Mesenchymal stem cell (in vitro differentiated cells and primary cell): ENCODE measurements around the gene DPH7.
A peak's percentile ranks its signal among the peaks of the same experiment; 100 is the strongest.
"Not testable (repeated sequence)": the region's sequence is repeated elsewhere in the genome, so short reads cannot be mapped to it uniquely, and the experiment has no call there.

Experiments used
- DNase-seq: peaks from one replicate; pipeline ENCODE4 v3.0.0-alpha.2; 2013
- H2AFZ ChIP-seq: one replicate; pipeline ENCODE4 v1.6.1; 2013; ENCODE audit warnings: low read depth, mild to moderate bottlenecking, control low read depth, inconsistent platforms, low read length, moderate library complexity
- H2AK5ac ChIP-seq: 2 replicates; pipeline ENCODE4 v1.6.1; 2013; ENCODE audit warnings: low read length, moderate library complexity, mild to moderate bottlenecking, inconsistent platforms; ENCODE audit not compliant: severe bottlenecking
- H2BK120ac ChIP-seq: one replicate; pipeline ENCODE4 v1.6.1; 2013; ENCODE audit warnings: low read depth, mild to moderate bottlenecking, inconsistent platforms, low read length, moderate library complexity
- H2BK12ac ChIP-seq, 2 experiments: one replicate each; pipeline ENCODE4 v1.6.1; 2013; ENCODE audit warnings: inconsistent platforms in 2 of 2, low read length in 2 of 2, mild to moderate bottlenecking in 2 of 2, moderate library complexity in 2 of 2, control low read depth in 1 of 2
- H2BK15ac ChIP-seq: one replicate; pipeline ENCODE4 v1.6.1; 2013; ENCODE audit warnings: mild to moderate bottlenecking, low read depth, inconsistent platforms; ENCODE audit not compliant: poor library complexity, severe bottlenecking
- H2BK5ac ChIP-seq: 2 replicates; pipeline ENCODE4 v1.6.1; 2013; ENCODE audit warnings: low read depth, mild to moderate bottlenecking, low read length, control low read depth, inconsistent platforms; ENCODE audit not compliant: poor library complexity, severe bottlenecking
- H3K14ac ChIP-seq, 2 experiments: one replicate each; pipeline ENCODE4 v1.6.1; 2013; ENCODE audit warnings: inconsistent platforms in 2 of 2, low read length in 2 of 2, control low read depth in 1 of 2, mild to moderate bottlenecking in 1 of 2, moderate library complexity in 1 of 2
- H3K18ac ChIP-seq, 2 experiments: one replicate each; pipeline ENCODE4 v1.6.1; 2013; ENCODE audit warnings: inconsistent platforms in 2 of 2, low read length in 2 of 2, control low read depth in 1 of 2, low read depth in 1 of 2, mild to moderate bottlenecking in 1 of 2
- H3K23ac ChIP-seq, 2 experiments: one replicate each; pipeline ENCODE4 v1.6.1; 2013; ENCODE audit warnings: inconsistent platforms in 2 of 2, low read length in 2 of 2, mild to moderate bottlenecking in 2 of 2, moderate library complexity in 2 of 2, control low read depth in 1 of 2
- H3K27ac ChIP-seq: 2 replicates; pipeline ENCODE4 v1.5.1; 2013; ENCODE audit warnings: mild to moderate bottlenecking, moderate library complexity, low read length, control low read depth, inconsistent platforms; ENCODE audit not compliant: poor library complexity, severe bottlenecking
- H3K27me3 ChIP-seq, 2 experiments: 2 replicates each; pipeline versions ENCODE4 v1.6.1 to v1.7.0; 2013; ENCODE audit warnings: low read length in 2 of 2, mild to moderate bottlenecking in 2 of 2, moderate library complexity in 2 of 2, control low read depth in 1 of 2, inconsistent platforms in 1 of 2; ENCODE audit not compliant: control insufficient read depth in 1 of 2, insufficient read depth in 1 of 2
- H3K36me3 ChIP-seq, 2 experiments: 2 replicates each; pipeline versions ENCODE4 v1.6.1 to v1.7.0; 2013; ENCODE audit warnings: low read length in 2 of 2, control low read depth in 1 of 2, inconsistent platforms in 1 of 2, low read depth in 1 of 2, mild to moderate bottlenecking in 1 of 2; ENCODE audit not compliant: insufficient read depth in 2 of 2, control insufficient read depth in 1 of 2
- H3K4ac ChIP-seq, 2 experiments: one replicate each; pipeline ENCODE4 v1.6.1; 2013; ENCODE audit warnings: inconsistent platforms in 2 of 2, low read length in 2 of 2, mild to moderate bottlenecking in 2 of 2, moderate library complexity in 2 of 2, control low read depth in 1 of 2, low read depth in 1 of 2
- H3K4me1 ChIP-seq: 2 replicates; pipeline ENCODE4 v1.6.1; 2013; ENCODE audit warnings: low read depth, low read length, control low read depth; ENCODE audit not compliant: control insufficient read depth, insufficient read depth
- H3K4me2 ChIP-seq: 2 replicates; pipeline ENCODE4 v1.6.1; 2013; ENCODE audit warnings: low read length, mild to moderate bottlenecking, inconsistent platforms; ENCODE audit not compliant: poor library complexity, severe bottlenecking
- H3K4me3 ChIP-seq, 2 experiments: 2 replicates each; pipeline versions ENCODE4 v1.5.1 to v1.7.0; 2013; ENCODE audit warnings: low read length in 2 of 2, mild to moderate bottlenecking in 2 of 2, control low read depth in 1 of 2, low read depth in 1 of 2; ENCODE audit not compliant: insufficient read depth in 1 of 2
- H3K79me1 ChIP-seq: replicated peaks from 2 replicates; pipeline ENCODE4 v1.6.1; 2013; ENCODE audit warnings: mild to moderate bottlenecking, control low read depth, low read length, inconsistent platforms; ENCODE audit not compliant: poor library complexity, severe bottlenecking
- H3K9ac ChIP-seq: 2 replicates; pipeline ENCODE4 v1.7.0; 2013; ENCODE audit warnings: mild to moderate bottlenecking, low read length, moderate library complexity
- H3K9me3 ChIP-seq: 2 replicates; pipeline ENCODE4 v1.7.0; 2013; ENCODE audit warnings: mild to moderate bottlenecking, low read length; ENCODE audit not compliant: control insufficient read depth
- H4K8ac ChIP-seq: one replicate; pipeline ENCODE4 v1.6.1; 2013; ENCODE audit warnings: inconsistent platforms, mild to moderate bottlenecking, low read length, moderate library complexity
- H4K91ac ChIP-seq: one replicate; pipeline ENCODE4 v1.6.1; 2013; ENCODE audit warnings: mild to moderate bottlenecking, low read length, inconsistent platforms
- WGBS: methylation state at CpG from one replicate; pipeline ENCODE4 v1.1.7; 2013; ENCODE audit warnings: mixed read lengths; 5-methylcytosine and 5-hydroxymethylcytosine counted together

DPH7 gene

DNA sequence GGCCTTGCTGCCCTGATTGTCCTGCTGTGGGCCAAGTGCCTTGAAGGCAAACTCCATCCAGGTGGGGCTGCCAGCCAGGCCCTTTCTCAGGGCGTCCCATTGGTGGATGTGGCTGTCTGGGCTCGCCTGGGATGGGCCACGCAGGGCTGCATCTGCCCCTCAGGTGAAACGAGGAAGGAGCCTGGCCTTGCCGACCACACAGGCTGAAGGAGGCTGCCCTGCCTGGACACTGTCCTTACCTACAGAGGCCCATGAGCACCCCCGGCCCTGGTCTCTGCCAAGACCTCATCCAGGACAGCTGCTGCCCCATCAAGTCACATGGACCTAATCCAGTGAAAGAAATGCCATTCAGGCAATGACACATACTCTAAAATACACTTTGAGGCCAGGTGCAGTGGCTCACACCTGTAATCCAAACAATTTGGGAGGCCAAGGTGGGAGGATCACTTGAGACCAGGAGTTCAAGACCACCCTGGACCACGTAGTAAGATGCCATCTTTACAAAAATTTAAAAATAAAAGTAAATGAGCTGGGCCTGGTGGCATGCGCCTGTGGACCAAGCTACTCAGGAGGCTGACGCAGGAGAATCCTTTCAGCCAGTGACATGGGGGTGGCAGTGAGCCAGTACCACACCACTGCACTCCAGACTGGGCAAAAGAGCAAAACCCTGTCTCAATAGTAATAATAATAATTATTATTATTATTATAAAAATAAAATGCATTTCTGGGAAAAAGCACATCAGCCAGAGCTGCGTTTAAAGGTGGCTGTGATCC lies 62.4 kb downstream of the DPH7 start:
- peaks cover 8% of the 10 kb centered on the region for H3K4me1 ChIP-seq
- H3K4me2 ChIP-seq, result no peak overlapping the region
- no peak overlapping the region for H3K4me3 ChIP-seq
- 93% methylated on average over 10 of the region's 10 CpGs for WGBS
- no peaks in the 10 kb centered on the region for H3K9me3 ChIP-seq
- H3K36me3 ChIP-seq, result peaks cover 0 to 4% of the 10 kb centered on the region in 2 experiments
- no peak for DNase-seq
- no peak overlapping the region for H3K14ac ChIP-seq
- no peaks in the 10 kb centered on the region for H3K27me3 ChIP-seq
- H3K4ac ChIP-seq, result no peak overlapping the region
- H4K91ac ChIP-seq, result no peak overlapping the region
- H3K9ac ChIP-seq, result no peak overlapping the region
- H3K27ac ChIP-seq, result no peak overlapping the region
- no peak overlapping the region for H4K8ac ChIP-seq
- H2BK5ac ChIP-seq, result no peak overlapping the region
- H2AFZ ChIP-seq, result no peak overlapping the region
- no peak overlapping the region for H3K23ac ChIP-seq
- H2BK12ac ChIP-seq, result no peak overlapping the region
- no peak overlapping the region for H3K18ac ChIP-seq
- no peaks in the 10 kb centered on the region for H3K79me1 ChIP-seq
- H2BK120ac ChIP-seq, result no peak overlapping the region
- no peak overlapping the region for H2AK5ac ChIP-seq
- H2BK15ac ChIP-seq, result no peak overlapping the region

- Histone ChIP-seq H3K23ac (no peak overlapping the region), H2BK5ac (no peak overlapping the region), H2AK5ac (no peak overlapping the region), H4K8ac (no peak overlapping the region), H3K18ac (no peak overlapping the region), H3K4me3 (no peak overlapping the region), H3K9ac (no peak overlapping the region), H3K27ac (no peak overlapping the region), H3K27me3 (no peaks in the 10 kb centered on the region), H3K14ac (no peak overlapping the region), H2BK120ac (no peak overlapping the region), H3K9me3 (no peaks in the 10 kb centered on the region), H3K36me3 (no peaks in the 10 kb centered on the region), H2BK12ac (no peak overlapping the region), H2AFZ (no peak overlapping the region), H3K79me1 (no peaks in the 10 kb centered on the region), H4K91ac (no peak overlapping the region), H2BK15ac (no peak overlapping the region), H3K4ac (no peak overlapping the region), H3K4me2 (no peak overlapping the region), H3K4me1 (peaks cover 8% of the 10 kb centered on the region)
- WGBS, result 90% methylated on average over 17 of the region's 23 CpGs
- DNase-seq, result no peak
These were observed 63.4 kb downstream of the DPH7 start for GRCh38 chr9:137515338-137515724.

- Histone ChIP-seq H2BK15ac (no peak overlapping the region), H4K91ac (no peak overlapping the region), H3K27ac (no peak overlapping the region), H3K4me1 (peaks cover 8% of the 10 kb centered on the region), H3K79me1 (no peaks in the 10 kb centered on the region), H3K14ac (no peak overlapping the region), H2AK5ac (no peak overlapping the region), H3K9ac (no peak overlapping the region), H3K4me3 (no peak overlapping the region), H2AFZ (no peak overlapping the region), H3K36me3 (no peaks in the 10 kb centered on the region), H3K9me3 (no peaks in the 10 kb centered on the region), H3K4ac (no peak overlapping the region), H3K18ac (no peak overlapping the region), H2BK5ac (no peak overlapping the region), H3K23ac (no peak overlapping the region), H2BK12ac (no peak overlapping the region), H3K4me2 (no peak overlapping the region), H3K27me3 (no peaks in the 10 kb centered on the region), H4K8ac (no peak overlapping the region), H2BK120ac (no peak overlapping the region)
- 96% methylated on average over 27 of the region's 30 CpGs for WGBS
- no peak for DNase-seq
These were observed 63.9 kb downstream of the DPH7 start for GRCh38 chr9:137514691-137515337.

DNA sequence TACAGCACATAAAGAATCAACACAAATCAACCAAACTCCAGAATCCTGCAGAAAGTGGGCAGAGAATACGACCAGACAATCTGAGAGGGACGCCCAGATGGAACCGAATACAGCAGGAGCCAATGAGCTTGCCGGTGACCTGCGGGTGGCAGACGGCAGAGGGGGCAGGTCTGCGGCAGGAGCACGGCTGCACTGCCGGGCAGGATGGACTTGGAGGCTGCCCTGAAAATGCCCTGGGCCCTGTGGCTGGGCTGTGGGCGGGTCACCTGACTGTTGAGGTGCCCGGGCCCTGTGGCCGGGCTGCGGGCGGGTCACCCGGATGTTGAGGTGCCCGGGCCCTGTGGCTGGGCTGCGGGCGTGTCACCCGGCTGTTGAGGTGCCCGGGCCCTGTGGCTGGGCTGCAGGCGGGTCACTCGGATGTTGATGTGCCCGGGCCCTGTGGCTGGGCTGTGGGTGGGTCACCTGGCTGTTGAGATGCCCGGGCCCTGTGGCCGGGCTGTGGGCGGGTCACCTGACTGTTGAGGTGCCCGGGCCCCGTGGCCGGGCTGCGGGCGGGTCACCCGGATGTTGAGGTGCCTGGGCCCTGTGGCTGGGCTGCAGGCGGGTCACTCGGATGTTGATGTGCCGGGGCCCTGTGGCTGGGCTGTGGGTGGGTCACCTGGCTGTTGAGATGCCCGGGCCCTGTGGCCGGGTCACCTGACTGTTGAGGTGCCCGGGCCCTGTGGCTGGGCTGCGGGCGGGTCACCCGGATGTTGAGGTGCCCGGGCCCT lies 64.7 kb downstream of the DPH7 start:
- not testable (repeated sequence) for H3K4ac ChIP-seq, H3K9me3 ChIP-seq, H3K27ac ChIP-seq, H3K4me2 ChIP-seq, H2BK12ac ChIP-seq, H3K36me3 ChIP-seq, H3K9ac ChIP-seq, H4K8ac ChIP-seq, H2AK5ac ChIP-seq, H2BK5ac ChIP-seq, H2BK15ac ChIP-seq, H3K27me3 ChIP-seq, H3K18ac ChIP-seq, H3K4me3 ChIP-seq, H4K91ac ChIP-seq, DNase-seq, H3K79me1 ChIP-seq, H3K23ac ChIP-seq, H2BK120ac ChIP-seq, H3K14ac ChIP-seq, H3K4me1 ChIP-seq
- H2AFZ ChIP-seq, result peak overlapping the region; percentile 27
- 89% methylated on average over 37 of the region's 42 CpGs for WGBS
